ENCODE data around the gene GDI1.

The GDI1 gene

GRCh38 chrX:154448484-154448883 lies 11.5 kb downstream of the GDI1 start:
- H3K9ac ChIP-seq (ENCODE audit: low read length) = no peak overlapping the region
- no peak overlapping the region for H2AFZ ChIP-seq (ENCODE audit: low read depth, low read length)
- H3K27ac ChIP-seq (ENCODE audit: low read length, poor library complexity, severe bottlenecking) = no peak overlapping the region
- no peak overlapping the region for H3K23ac ChIP-seq (ENCODE audit: low read length in 2 of 2)
- no peak overlapping the region for H2BK15ac ChIP-seq (ENCODE audit: low read depth, poor library complexity, severe bottlenecking)
- H3K9me3 ChIP-seq (ENCODE audit: control insufficient read depth, low read length) = no peaks in the 10 kb centered on the region
- peaks cover 26% of the 10 kb centered on the region for H3K4me1 ChIP-seq (ENCODE audit: control insufficient read depth, insufficient read depth, low read depth, low read length)
- H3K18ac ChIP-seq (ENCODE audit: low read depth in 1 of 2, low read length in 2 of 2) = peak overlapping the region in 1 of 2 experiments; percentile 33
- no peak for DNase-seq
- peaks cover 68 to 74% of the 10 kb centered on the region in 2 experiments for H3K36me3 ChIP-seq (ENCODE audit: control insufficient read depth in 1 of 2, insufficient read depth in 2 of 2, low read depth in 1 of 2, low read length in 2 of 2)
- no peak overlapping the region for H2BK120ac ChIP-seq (ENCODE audit: low read depth, low read length)
- no peak overlapping the region for H3K4me2 ChIP-seq (ENCODE audit: low read length, poor library complexity, severe bottlenecking)
- no peak overlapping the region for H2AK5ac ChIP-seq (ENCODE audit: low read length, severe bottlenecking)
- no peak overlapping the region for H3K4ac ChIP-seq (ENCODE audit: low read depth in 1 of 2, low read length in 2 of 2)
- H4K91ac ChIP-seq (ENCODE audit: low read length) = no peak overlapping the region
- 95% methylated on average over 14 of the region's 14 CpGs for WGBS
- H4K8ac ChIP-seq (ENCODE audit: low read length) = no peak overlapping the region
- no peak overlapping the region for H3K4me3 ChIP-seq (ENCODE audit: insufficient read depth in 1 of 2, low read depth in 1 of 2, low read length in 2 of 2)
- H2BK12ac ChIP-seq (ENCODE audit: low read length in 2 of 2) = no peak overlapping the region
- no peaks in the 10 kb centered on the region for H3K27me3 ChIP-seq (ENCODE audit: control insufficient read depth in 1 of 2, insufficient read depth in 1 of 2, low read length in 2 of 2)
- H2BK5ac ChIP-seq (ENCODE audit: low read depth, low read length, poor library complexity, severe bottlenecking) = no peak overlapping the region
- no peak overlapping the region for H3K14ac ChIP-seq (ENCODE audit: low read length in 2 of 2)
- H3K79me1 ChIP-seq (replicated peaks; ENCODE audit: low read length, poor library complexity, severe bottlenecking) = peaks cover 22% of the 10 kb centered on the region

GRCh38 chrX:154449618-154450017 lies 12.7 kb downstream of the GDI1 start:
- no peak overlapping the region for H3K18ac ChIP-seq (ENCODE audit: low read depth in 1 of 2, low read length in 2 of 2)

DNA sequence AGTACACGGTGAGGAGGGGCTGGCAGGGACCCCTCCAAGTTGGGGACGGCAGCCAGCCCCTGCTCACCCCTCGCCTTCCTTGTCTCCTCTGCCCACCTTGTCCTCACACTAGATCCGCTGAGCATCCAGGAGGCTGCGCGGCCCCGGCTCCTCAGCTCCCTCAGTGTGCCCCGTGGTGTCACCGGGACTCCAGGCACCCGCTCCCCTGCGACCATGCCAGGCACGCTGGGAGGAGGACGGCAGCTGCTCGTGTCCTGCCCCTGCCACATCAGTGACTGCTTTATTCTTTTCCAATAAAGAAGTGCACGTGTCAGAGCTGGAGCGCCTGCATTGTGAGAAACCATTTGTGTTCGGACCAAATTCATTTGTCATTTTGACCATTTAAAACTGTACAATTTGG lies 13.4 kb downstream of the GDI1 start:
- DNase-seq = no peak
- H2AFZ ChIP-seq (ENCODE audit: low read depth, low read length) = no peak overlapping the region
- H3K9ac ChIP-seq (ENCODE audit: low read length) = no peak overlapping the region
- H2AK5ac ChIP-seq (ENCODE audit: low read length, severe bottlenecking) = no peak overlapping the region
- peaks cover 72 to 73% of the 10 kb centered on the region in 2 experiments for H3K36me3 ChIP-seq (ENCODE audit: control insufficient read depth in 1 of 2, insufficient read depth in 2 of 2, low read depth in 1 of 2, low read length in 2 of 2)
- H4K8ac ChIP-seq (ENCODE audit: low read length) = no peak overlapping the region
- no peak overlapping the region for H3K27ac ChIP-seq (ENCODE audit: low read length, poor library complexity, severe bottlenecking)
- no peak overlapping the region for H3K18ac ChIP-seq (ENCODE audit: low read depth in 1 of 2, low read length in 2 of 2)
- H3K14ac ChIP-seq (ENCODE audit: low read length in 2 of 2) = no peak overlapping the region
- no peak overlapping the region for H2BK120ac ChIP-seq (ENCODE audit: low read depth, low read length)
- H3K27me3 ChIP-seq (ENCODE audit: control insufficient read depth in 1 of 2, insufficient read depth in 1 of 2, low read length in 2 of 2) = no peaks in the 10 kb centered on the region
- H2BK5ac ChIP-seq (ENCODE audit: low read depth, low read length, poor library complexity, severe bottlenecking) = no peak overlapping the region
- H3K4me2 ChIP-seq (ENCODE audit: low read length, poor library complexity, severe bottlenecking) = no peak overlapping the region
- H3K4ac ChIP-seq (ENCODE audit: low read depth in 1 of 2, low read length in 2 of 2) = no peak overlapping the region
- H3K9me3 ChIP-seq (ENCODE audit: control insufficient read depth, low read length) = no peaks in the 10 kb centered on the region
- no peak overlapping the region for H4K91ac ChIP-seq (ENCODE audit: low read length)
- WGBS = 97% methylated on average over 16 of the region's 17 CpGs
- H2BK15ac ChIP-seq (ENCODE audit: low read depth, poor library complexity, severe bottlenecking) = no peak overlapping the region
- no peak overlapping the region for H3K23ac ChIP-seq (ENCODE audit: low read length in 2 of 2)
- no peak overlapping the region for H2BK12ac ChIP-seq (ENCODE audit: low read length in 2 of 2)
- peaks cover 17% of the 10 kb centered on the region for H3K4me1 ChIP-seq (ENCODE audit: control insufficient read depth, insufficient read depth, low read depth, low read length)
- no peak overlapping the region for H3K4me3 ChIP-seq (ENCODE audit: insufficient read depth in 1 of 2, low read depth in 1 of 2, low read length in 2 of 2)
- peaks cover 22% of the 10 kb centered on the region for H3K79me1 ChIP-seq (replicated peaks; ENCODE audit: low read length, poor library complexity, severe bottlenecking)

More at GRCh38 chrX:154449618-154450017, 12.7 kb downstream of the GDI1 start:
- H2BK120ac ChIP-seq (ENCODE audit: low read depth, low read length) = no peak overlapping the region
- no peak overlapping the region for H2BK5ac ChIP-seq (ENCODE audit: low read depth, low read length, poor library complexity, severe bottlenecking)
- no peak overlapping the region for H2AK5ac ChIP-seq (ENCODE audit: low read length, severe bottlenecking)
- no peak overlapping the region for H3K4ac ChIP-seq (ENCODE audit: low read depth in 1 of 2, low read length in 2 of 2)
- no peak overlapping the region for H2BK12ac ChIP-seq (ENCODE audit: low read length in 2 of 2)
- peaks cover 24% of the 10 kb centered on the region for H3K4me1 ChIP-seq (ENCODE audit: control insufficient read depth, insufficient read depth, low read depth, low read length)
- no peak overlapping the region for H3K14ac ChIP-seq (ENCODE audit: low read length in 2 of 2)
- no peak overlapping the region for H2BK15ac ChIP-seq (ENCODE audit: low read depth, poor library complexity, severe bottlenecking)
- no peak overlapping the region for H4K8ac ChIP-seq (ENCODE audit: low read length)
- no peak overlapping the region for H2AFZ ChIP-seq (ENCODE audit: low read depth, low read length)
- no peaks in the 10 kb centered on the region for H3K9me3 ChIP-seq (ENCODE audit: control insufficient read depth, low read length)
- H3K27ac ChIP-seq (ENCODE audit: low read length, poor library complexity, severe bottlenecking) = no peak overlapping the region
- no peaks in the 10 kb centered on the region for H3K27me3 ChIP-seq (ENCODE audit: control insufficient read depth in 1 of 2, insufficient read depth in 1 of 2, low read length in 2 of 2)
- DNase-seq = no peak
- WGBS = 95% methylated on average over 16 of the region's 18 CpGs
- H4K91ac ChIP-seq (ENCODE audit: low read length) = no peak overlapping the region
- H3K9ac ChIP-seq (ENCODE audit: low read length) = no peak overlapping the region
- H3K4me2 ChIP-seq (ENCODE audit: low read length, poor library complexity, severe bottlenecking) = no peak overlapping the region
- no peak overlapping the region for H3K23ac ChIP-seq (ENCODE audit: low read length in 2 of 2)
- H3K79me1 ChIP-seq (replicated peaks; ENCODE audit: low read length, poor library complexity, severe bottlenecking) = peaks cover 22% of the 10 kb centered on the region
- no peak overlapping the region for H3K4me3 ChIP-seq (ENCODE audit: insufficient read depth in 1 of 2, low read depth in 1 of 2, low read length in 2 of 2)
- peaks cover 73 to 74% of the 10 kb centered on the region in 2 experiments for H3K36me3 ChIP-seq (ENCODE audit: control insufficient read depth in 1 of 2, insufficient read depth in 2 of 2, low read depth in 1 of 2, low read length in 2 of 2)

- peaks cover 3% of the 10 kb centered on the region for H3K4me1 ChIP-seq (ENCODE audit: control insufficient read depth, insufficient read depth, low read depth, low read length)
- no peak overlapping the region for H4K91ac ChIP-seq (ENCODE audit: low read length)
- H3K27me3 ChIP-seq (ENCODE audit: control insufficient read depth in 1 of 2, insufficient read depth in 1 of 2, low read length in 2 of 2) = no peaks in the 10 kb centered on the region
- H3K4me3 ChIP-seq (ENCODE audit: insufficient read depth in 1 of 2, low read depth in 1 of 2, low read length in 2 of 2) = no peak overlapping the region
- H2BK120ac ChIP-seq (ENCODE audit: low read depth, low read length) = no peak overlapping the region
- H3K9ac ChIP-seq (ENCODE audit: low read length) = no peak overlapping the region
- H2BK12ac ChIP-seq (ENCODE audit: low read length in 2 of 2) = no peak overlapping the region
- no peak overlapping the region for H3K27ac ChIP-seq (ENCODE audit: low read length, poor library complexity, severe bottlenecking)
- no peak overlapping the region for H2AK5ac ChIP-seq (ENCODE audit: low read length, severe bottlenecking)
- peaks cover 47 to 50% of the 10 kb centered on the region in 2 experiments for H3K36me3 ChIP-seq (ENCODE audit: control insufficient read depth in 1 of 2, insufficient read depth in 2 of 2, low read depth in 1 of 2, low read length in 2 of 2)
- H3K18ac ChIP-seq (ENCODE audit: low read depth in 1 of 2, low read length in 2 of 2) = no peak overlapping the region
- DNase-seq = no peak
- no peak overlapping the region for H2BK5ac ChIP-seq (ENCODE audit: low read depth, low read length, poor library complexity, severe bottlenecking)
- no peak overlapping the region for H3K4me2 ChIP-seq (ENCODE audit: low read length, poor library complexity, severe bottlenecking)
- H4K8ac ChIP-seq (ENCODE audit: low read length) = no peak overlapping the region
- WGBS = 99% methylated on average over 5 of the region's 9 CpGs
- H3K23ac ChIP-seq (ENCODE audit: low read length in 2 of 2) = no peak overlapping the region
- no peak overlapping the region for H3K14ac ChIP-seq (ENCODE audit: low read length in 2 of 2)
- no peak overlapping the region for H3K4ac ChIP-seq (ENCODE audit: low read depth in 1 of 2, low read length in 2 of 2)
- H3K79me1 ChIP-seq (replicated peaks; ENCODE audit: low read length, poor library complexity, severe bottlenecking) = peaks cover 14% of the 10 kb centered on the region
- H2AFZ ChIP-seq (ENCODE audit: low read depth, low read length) = no peak overlapping the region
- no peaks in the 10 kb centered on the region for H3K9me3 ChIP-seq (ENCODE audit: control insufficient read depth, low read length)
- H2BK15ac ChIP-seq (ENCODE audit: low read depth, poor library complexity, severe bottlenecking) = no peak overlapping the region
These were observed 15.9 kb downstream of the GDI1 start for GRCh38 chrX:154452823-154453222.

Data from mesenchymal stem cell (in vitro differentiated cells and primary cell).